Endometrial microvascular endothelial cells (primary cell): ENCODE data around the gene KRT15. TPM values are rescaled to one million over a fixed set of nuclear protein-coding genes. Genes with fewer than 3 reads are reported as not detected.

ENCODE experiments used
- in situ Hi-C: cut with HindIII; loops from 2 replicates; pipeline ENCODE4 v1.10.0; 2017; ENCODE audit warnings: low sequenced_read_pairs, low pct_unique_long_range_greater_than_20kb; ENCODE audit errors: inconsistent ontology term
- total RNA-seq: library from RNA; depleted of rRNA; stranded (reverse); fragments of >200 nt; gene quantifications from one replicate; pipeline ENCODE4 v1.2.3, GENCODE V29; 2015; ENCODE audit errors: inconsistent ontology term

KRT15 gene
- total RNA-seq, 1 donor from 2014 or later, result 14.1 TPM

DNA sequence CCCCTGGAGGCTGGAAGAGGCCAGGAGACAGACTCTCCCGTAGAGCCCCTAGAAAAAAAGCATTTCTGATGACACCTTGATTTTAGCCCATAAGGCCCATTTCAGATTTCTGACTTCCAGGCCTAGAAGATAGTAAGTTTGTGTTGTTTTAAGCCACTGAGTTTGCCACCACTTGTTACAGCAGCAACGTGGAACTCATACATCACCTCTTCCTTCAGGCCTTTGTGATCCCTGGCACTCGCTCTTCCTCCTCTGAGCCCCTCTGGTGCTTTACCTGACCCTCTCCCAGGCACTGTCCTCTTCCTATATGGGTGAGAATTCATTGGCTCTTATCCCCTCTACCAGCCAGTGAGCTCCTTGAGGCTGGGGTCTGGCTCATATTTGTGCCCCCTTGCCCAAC is 28.1 kb upstream of the KRT15 start:
- in situ Hi-C loops, result loop anchor here (10.0 kb wide), 1 partner anchor 88 kb away; no protein-coding TSS in a partner anchor

GRCh38 chr17:41545829-41546410 is 27.2 kb upstream of the KRT15 start:
- in situ Hi-C loops, result loop anchor here (10.0 kb wide), 1 partner anchor 89 kb away; no protein-coding TSS in a partner anchor

DNA sequence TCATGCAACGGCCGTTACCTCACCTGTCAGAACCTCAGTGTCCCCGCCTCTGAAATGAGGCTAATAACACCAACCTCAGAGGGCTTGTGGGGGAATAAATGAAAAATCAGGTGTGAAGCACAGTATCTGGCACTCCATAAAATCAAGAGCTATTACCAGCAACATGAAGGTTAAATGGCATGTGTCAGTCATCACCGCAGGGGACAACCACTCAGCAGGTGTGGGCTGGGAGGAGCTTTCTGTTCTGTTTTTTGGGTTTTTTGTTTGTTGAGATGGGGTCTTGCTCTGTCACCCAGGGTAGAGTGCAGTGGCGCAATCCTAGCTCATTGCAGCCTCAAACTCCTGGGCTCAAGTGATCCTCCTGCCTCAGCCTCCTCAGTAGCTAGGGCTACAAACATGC is 26.2 kb upstream of the KRT15 start:
- in situ Hi-C loops, result loop anchor here (10.0 kb wide), 1 partner anchor 90 kb away; no protein-coding TSS in a partner anchor

- in situ Hi-C loops, result loop anchor here (10.0 kb wide), 1 partner anchor 90 kb away; no protein-coding TSS in a partner anchor
Measured at GRCh38 chr17:41544491-41544892, 25.8 kb upstream of the KRT15 start.

DNA sequence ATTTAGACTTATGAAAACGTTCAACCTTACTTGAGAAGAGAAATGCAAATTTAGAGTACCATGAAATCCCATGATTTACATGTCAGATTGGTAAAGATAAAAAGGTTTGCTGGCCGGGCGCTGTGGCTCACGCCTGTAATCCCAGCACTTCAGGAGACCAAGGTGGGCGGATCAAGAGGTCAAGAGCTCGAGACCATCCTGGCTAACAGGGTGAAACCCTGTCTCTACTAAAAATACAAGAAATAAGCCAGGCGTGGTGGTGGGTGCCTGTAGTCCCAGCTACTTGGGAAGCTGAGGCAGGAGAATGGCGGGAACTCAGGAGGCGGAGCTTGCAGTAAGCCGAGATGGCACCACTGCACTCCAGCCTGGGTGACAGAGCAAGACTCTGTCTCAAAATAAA is 24.1 kb upstream of the KRT15 start:
- in situ Hi-C loops, result loop anchor here (10.0 kb wide), 1 partner anchor 92 kb away; no protein-coding TSS in a partner anchor

- in situ Hi-C loops, result loop anchor here (10.0 kb wide), 1 partner anchor 92 kb away; no protein-coding TSS in a partner anchor
Measured at GRCh38 chr17:41542357-41542756, 23.7 kb upstream of the KRT15 start.

DNA sequence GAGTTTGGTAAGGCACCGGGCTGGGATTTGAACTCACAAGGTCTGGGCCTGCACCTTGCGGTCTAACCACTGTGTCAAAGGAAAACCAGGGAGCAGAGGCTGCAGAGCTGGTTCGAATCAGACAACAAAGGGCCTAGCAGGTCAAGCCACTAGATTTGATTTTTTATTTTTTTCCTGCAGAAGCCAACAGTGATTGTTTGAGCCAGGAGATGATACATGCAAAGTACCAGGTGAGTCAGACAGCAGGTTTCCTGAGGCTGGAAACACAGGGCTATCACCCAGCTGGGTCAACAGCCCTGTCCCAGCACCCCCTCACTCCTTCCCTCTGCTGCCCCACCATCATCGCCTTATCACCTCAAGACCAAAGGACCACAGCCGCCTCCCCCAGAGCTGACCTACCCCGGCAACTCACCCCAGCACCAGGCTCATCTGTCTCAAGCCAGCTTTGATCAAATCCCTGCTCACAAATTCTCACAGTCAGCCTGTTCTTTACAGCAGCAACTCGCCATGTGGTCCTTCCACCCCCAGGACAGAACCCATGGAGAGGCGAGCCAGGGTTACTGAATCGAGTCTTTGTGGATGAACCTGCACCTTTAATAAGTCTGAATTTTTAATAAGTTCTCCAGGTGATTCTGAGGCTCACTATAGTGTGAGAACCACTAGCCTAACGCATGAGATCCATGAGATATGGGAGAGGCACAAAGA is 22.4 kb upstream of the KRT15 start:
- in situ Hi-C loops, result loop anchor here (10.0 kb wide), 1 partner anchor 94 kb away; no protein-coding TSS in a partner anchor

- in situ Hi-C loops, result loop anchor here (10.0 kb wide), 1 partner anchor 95 kb away; no protein-coding TSS in a partner anchor
Measured at GRCh38 chr17:41539979-41540701, 21.4 kb upstream of the KRT15 start.

DNA sequence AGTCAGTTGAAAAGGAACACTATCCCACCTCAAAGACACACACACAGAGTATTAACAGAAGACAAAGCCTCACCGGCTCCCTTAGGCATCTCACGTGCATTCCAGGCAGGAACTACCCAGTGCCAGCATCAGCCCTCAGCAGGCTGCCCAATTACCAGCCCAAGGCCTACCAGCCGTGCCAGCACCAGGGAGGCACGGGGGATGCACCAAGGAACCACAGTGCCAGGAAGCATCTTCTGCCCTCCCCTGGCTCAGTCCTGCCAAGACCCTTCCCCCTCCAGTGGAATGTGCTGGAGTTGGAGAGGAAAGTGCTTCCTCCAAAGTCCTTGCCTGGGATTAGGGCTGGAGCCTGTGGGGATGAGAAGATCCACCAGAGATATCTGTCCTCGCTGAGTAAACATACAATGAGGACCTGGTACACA is 20.4 kb upstream of the KRT15 start:
- in situ Hi-C loops, result no loop called here

GRCh38 chr17:41538565-41538991 is 19.9 kb upstream of the KRT15 start:
- in situ Hi-C loops, result no loop called here

DNA sequence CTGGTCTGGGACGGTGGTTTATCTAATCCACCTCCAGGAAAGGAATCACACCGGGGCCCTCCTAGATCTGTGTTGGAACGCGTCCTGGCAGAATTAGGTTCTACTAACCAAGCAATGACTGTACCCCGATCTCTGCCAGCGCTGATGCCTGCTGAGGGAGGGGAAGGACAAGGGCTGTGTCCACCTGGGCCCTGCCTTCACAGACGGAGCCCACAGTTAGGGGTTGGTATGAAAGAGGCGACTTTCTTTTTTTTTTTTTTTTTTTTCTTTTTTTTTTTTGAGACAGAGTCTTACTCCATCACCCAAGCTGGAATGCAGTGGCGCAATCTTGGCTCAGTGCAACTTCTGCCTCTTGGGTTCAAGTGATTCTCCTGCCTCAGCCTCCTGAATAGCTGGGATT is 19.3 kb upstream of the KRT15 start:
- in situ Hi-C loops, result no loop called here

- in situ Hi-C loops, result no loop called here
Measured at GRCh38 chr17:41537614-41537954, 18.9 kb upstream of the KRT15 start.

DNA sequence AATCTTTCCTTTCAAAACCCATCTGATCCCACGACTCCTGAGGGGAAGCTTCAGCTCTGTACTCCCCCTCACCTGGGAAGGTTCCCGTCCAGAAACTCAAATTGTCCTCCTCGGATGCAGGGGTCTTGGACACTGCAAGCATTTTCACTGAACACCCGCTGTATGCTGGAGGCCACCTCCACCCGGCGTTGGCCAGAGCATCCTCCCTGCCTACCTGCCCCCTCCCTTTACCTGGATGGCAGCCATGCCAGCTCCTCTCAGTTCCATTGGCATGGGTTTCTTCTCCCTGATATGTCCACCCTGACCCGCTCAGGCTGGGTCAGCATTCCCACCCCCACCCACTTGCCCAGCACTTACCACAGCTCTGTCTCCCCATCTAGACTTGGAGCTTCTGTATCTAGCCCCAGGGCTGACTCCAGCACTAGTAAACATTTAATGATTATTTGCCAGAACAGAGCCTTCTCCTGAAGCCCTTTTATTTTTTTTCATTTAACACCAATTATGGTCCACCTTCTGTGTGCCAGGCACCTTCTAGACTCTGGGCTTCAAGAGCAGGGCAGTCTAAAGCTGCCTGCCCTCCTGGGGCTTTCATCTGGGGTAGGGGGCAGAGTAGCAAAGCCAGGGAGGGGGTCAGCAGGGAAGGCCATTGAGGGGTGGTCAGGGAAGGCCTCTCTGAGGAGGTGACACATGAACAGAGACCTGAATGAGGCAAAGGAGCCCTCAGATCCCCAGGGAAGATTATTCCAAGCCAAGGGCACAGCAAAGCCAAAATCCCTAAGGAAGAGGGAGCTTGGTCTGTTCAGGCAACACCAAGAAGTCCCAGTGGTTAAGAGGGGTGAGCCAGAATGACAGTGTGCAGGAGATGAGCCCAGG is 18.3 kb upstream of the KRT15 start:
- in situ Hi-C loops, result no loop called here

GRCh38 chr17:41535764-41536481 is 17.2 kb upstream of the KRT15 start:
- in situ Hi-C loops, result no loop called here

DNA sequence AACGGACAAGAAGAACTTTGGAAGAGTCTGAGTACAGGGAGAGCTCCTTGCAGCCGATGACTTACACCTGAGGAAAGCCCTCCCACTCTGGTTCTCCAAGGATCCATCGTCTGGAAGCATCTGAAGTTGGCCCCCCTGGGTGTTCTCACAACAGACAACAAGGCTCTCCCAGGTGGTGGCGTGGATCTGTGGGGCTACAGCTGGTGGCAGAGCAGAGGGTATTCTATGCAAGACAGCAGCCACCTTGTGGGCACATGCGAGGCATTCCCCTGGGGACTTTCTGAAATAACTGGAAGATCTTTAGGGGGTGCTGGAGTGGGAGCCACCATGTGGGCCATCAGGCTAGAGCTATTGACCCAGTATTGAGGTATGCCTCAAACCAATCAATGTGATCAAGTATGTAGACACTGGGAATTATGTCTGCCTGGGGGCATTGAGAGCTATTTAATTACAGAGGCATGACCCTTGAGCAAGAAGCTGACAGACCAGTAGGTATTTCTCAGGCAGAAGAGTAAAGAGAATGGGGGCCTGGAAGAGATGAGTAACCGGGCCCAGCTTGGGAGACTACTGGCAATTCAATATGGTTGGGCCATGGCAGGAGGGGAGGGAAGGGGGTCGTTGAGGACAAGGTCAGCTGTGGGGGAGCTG is 16.3 kb upstream of the KRT15 start:
- in situ Hi-C loops, result no loop called here

DNA sequence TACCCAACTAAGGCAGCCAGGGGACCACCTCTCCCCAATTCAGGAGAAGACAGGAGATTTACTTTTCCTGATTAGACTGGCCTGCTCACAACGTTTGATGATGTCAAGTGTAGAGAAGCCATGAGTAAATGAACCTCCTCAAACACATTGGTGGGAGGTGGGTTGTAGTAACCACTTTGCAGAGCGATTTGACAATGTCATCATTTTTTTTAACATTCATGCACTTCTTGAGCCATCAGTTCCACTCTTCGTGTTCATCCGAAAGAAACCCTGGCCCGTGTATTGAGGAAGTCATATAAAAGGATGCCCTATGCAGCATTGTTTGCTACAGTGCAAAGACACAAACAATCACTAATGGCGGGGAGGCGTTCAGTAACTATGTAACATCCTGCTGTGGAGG is 14.9 kb upstream of the KRT15 start:
- in situ Hi-C loops, result no loop called here

GRCh38 chr17:41532947-41533570 is 14.4 kb upstream of the KRT15 start:
- in situ Hi-C loops, result no loop called here
